GM23338 (cell line): ENCODE measurements around the gene LRP11.

ENCODE experiments used
- CREB1 ChIP-seq: fragments of 250-450 bp; sonication (Bioruptor Pico); IDR thresholded peaks from 2 replicates; pipeline ENCODE4 v1.5.0; 2020; ENCODE audit warnings: low read depth, mild to moderate bottlenecking, moderate library complexity
- CTCF ChIP-seq, 2 experiments: fragments of 200-600 bp in 1 of 2; sonication (generic) in 1 of 2; conservative IDR thresholded peaks; 2 replicates each; pipeline versions ENCODE4 v1.5.1 to v1.6.1; 2016 to 2017; ENCODE audit warnings: antibody characterized with exemption in 2 of 2, low read depth in 2 of 2, mild to moderate bottlenecking in 2 of 2, moderate library complexity in 1 of 2
- EZH2 ChIP-seq: fragments of 200-600 bp; sonication (generic); IDR thresholded peaks from one replicate; pipeline ENCODE4 v1.8.0; 2017; ENCODE audit warnings: antibody characterized with exemption, mild to moderate bottlenecking, low read depth; ENCODE audit not compliant: unreplicated experiment
- EZH2phosphoT487 ChIP-seq: fragments of 200-600 bp; sonication (generic); IDR thresholded peaks from one replicate; pipeline ENCODE4 v1.8.1; 2018; ENCODE audit warnings: antibody characterized with exemption; ENCODE audit not compliant: unreplicated experiment
- JUNB ChIP-seq: IDR thresholded peaks from one replicate; pipeline ENCODE4 v1.6.1; 2016; ENCODE audit warnings: antibody characterized with exemption; ENCODE audit not compliant: unreplicated experiment
- NANOG ChIP-seq: IDR thresholded peaks from 2 replicates; pipeline ENCODE4 v1.6.1; 2016; ENCODE audit warnings: antibody characterized with exemption, borderline replicate concordance
- POLR2AphosphoS5 ChIP-seq: IDR thresholded peaks from 2 replicates; pipeline ENCODE4 v1.6.1; 2016; ENCODE audit warnings: antibody characterized with exemption, low read depth
- REST ChIP-seq: IDR thresholded peaks from one replicate; pipeline ENCODE4 v1.6.1; 2018; ENCODE audit warnings: antibody characterized with exemption; ENCODE audit not compliant: unreplicated experiment
- STAT1 ChIP-seq: IDR thresholded peaks from one replicate; pipeline ENCODE4 v1.6.1; 2016; ENCODE audit warnings: antibody characterized with exemption; ENCODE audit not compliant: unreplicated experiment

- no peak for TF ChIP-seq POLR2AphosphoS5
- no peak for TF ChIP-seq CTCF (conservative IDR thresholded peaks at IDR 0.05; ENCODE audit: low read depth in 2 of 2)
- no peak for TF ChIP-seq JUNB
- no peak for TF ChIP-seq EZH2phosphoT487
- no peak for TF ChIP-seq CREB1 (CRISPR knock-in tag)
- no peak for TF ChIP-seq EZH2
- no peak for TF ChIP-seq REST
- TF ChIP-seq NANOG: no peak
- TF ChIP-seq STAT1: no peak
Measured at GRCh38 chr6:149881066-149881766, 17.1 kb upstream of the LRP11 start.
